ENCODE results near the gene C17orf78.

C17orf78 gene

GRCh38 chr17:37382056-37382455 is 6.3 kb downstream of the C17orf78 start:
- no peak overlapping the region for H2AFZ ChIP-seq (ENCODE audit: low read depth, low read length)
- no peak overlapping the region for H3K4me3 ChIP-seq (ENCODE audit: low read length)
- no peak overlapping the region for H3K27ac ChIP-seq (ENCODE audit: low read length)
- no peak overlapping the region for H3K9ac ChIP-seq (ENCODE audit: low read length)
- no peak for TF ChIP-seq EZH2phosphoT487 (IDR thresholded peaks at IDR 0.05; ENCODE audit: low read depth)
- TF ChIP-seq, protein P1, sequence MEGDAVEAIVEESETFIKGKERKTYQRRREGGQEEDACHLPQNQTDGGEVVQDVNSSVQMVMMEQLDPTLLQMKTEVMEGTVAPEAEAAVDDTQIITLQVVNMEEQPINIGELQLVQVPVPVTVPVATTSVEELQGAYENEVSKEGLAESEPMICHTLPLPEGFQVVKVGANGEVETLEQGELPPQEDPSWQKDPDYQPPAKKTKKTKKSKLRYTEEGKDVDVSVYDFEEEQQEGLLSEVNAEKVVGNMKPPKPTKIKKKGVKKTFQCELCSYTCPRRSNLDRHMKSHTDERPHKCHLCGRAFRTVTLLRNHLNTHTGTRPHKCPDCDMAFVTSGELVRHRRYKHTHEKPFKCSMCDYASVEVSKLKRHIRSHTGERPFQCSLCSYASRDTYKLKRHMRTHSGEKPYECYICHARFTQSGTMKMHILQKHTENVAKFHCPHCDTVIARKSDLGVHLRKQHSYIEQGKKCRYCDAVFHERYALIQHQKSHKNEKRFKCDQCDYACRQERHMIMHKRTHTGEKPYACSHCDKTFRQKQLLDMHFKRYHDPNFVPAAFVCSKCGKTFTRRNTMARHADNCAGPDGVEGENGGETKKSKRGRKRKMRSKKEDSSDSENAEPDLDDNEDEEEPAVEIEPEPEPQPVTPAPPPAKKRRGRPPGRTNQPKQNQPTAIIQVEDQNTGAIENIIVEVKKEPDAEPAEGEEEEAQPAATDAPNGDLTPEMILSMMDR (IDR thresholded peaks at IDR 0.05; ENCODE audit: low read depth, low read length) = no peak
- H3K4me1 ChIP-seq (ENCODE audit: low read length) = no peaks in the 10 kb centered on the region
- no peak overlapping the region for H3K4me2 ChIP-seq (ENCODE audit: low read length)
- no peaks in the 10 kb centered on the region for H3K79me2 ChIP-seq (ENCODE audit: low read length)
- no peaks in the 10 kb centered on the region for H4K20me1 ChIP-seq (ENCODE audit: insufficient read depth, low read length)
- no peaks in the 10 kb centered on the region for H3K36me3 ChIP-seq (replicated peaks; ENCODE audit: low read depth, low read length)
- peaks cover 5% of the 10 kb centered on the region; the same call in 1 of the 2 replicates for H3K27me3 ChIP-seq (ENCODE audit: low read depth, low read length)
- no peaks in the 10 kb centered on the region for H3K9me3 ChIP-seq (ENCODE audit: insufficient read depth, low read length)

DNA sequence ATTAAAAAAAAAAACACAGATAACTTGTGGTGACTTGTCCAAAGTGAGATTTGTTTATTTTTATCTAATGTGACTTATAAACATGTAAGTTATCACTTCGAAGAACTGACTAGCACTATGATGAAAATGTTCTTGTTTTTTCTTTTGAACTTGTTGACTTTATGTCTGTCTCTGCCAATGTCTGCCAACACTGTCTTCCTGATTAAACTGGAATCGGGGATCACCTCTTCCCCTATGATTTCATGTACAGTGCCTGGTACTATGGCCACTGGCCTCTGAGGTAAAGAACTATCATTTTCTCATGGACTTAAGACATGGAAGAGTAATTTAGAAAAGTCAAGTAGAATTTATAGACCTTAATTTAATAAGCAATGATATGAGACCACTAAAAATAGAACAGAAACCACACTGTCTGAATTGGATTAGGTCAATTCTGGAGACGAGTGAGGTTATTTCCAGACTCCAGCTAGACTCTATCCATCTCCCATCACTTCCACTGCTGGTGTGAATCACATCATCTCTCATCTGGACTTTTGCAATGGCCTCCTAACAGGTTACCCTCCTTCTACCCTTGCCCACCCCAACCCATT is 8.9 kb downstream of the C17orf78 start:
- TF ChIP-seq, protein P1 (IDR thresholded peaks at IDR 0.05; ENCODE audit: low read depth, low read length) = no peak
- TF ChIP-seq EZH2phosphoT487 (IDR thresholded peaks at IDR 0.05; ENCODE audit: low read depth) = no peak
- no peaks in the 10 kb centered on the region for H3K9me3 ChIP-seq (ENCODE audit: insufficient read depth, low read length)
- H3K4me2 ChIP-seq (ENCODE audit: low read length) = no peak overlapping the region
- H3K27ac ChIP-seq (ENCODE audit: low read length) = no peak overlapping the region
- no peaks in the 10 kb centered on the region for H3K79me2 ChIP-seq (ENCODE audit: low read length)
- H3K4me3 ChIP-seq (ENCODE audit: low read length) = no peak overlapping the region
- H2AFZ ChIP-seq (ENCODE audit: low read depth, low read length) = no peak overlapping the region
- no peak overlapping the region for H3K9ac ChIP-seq (ENCODE audit: low read length)
- no peaks in the 10 kb centered on the region for H3K27me3 ChIP-seq (ENCODE audit: low read depth, low read length)
- H4K20me1 ChIP-seq (ENCODE audit: insufficient read depth, low read length) = no peaks in the 10 kb centered on the region
- no peaks in the 10 kb centered on the region for H3K4me1 ChIP-seq (ENCODE audit: low read length)
- H3K36me3 ChIP-seq (replicated peaks; ENCODE audit: low read depth, low read length) = no peaks in the 10 kb centered on the region

- Histone ChIP-seq H3K27ac (ENCODE audit: low read length) (no peak overlapping the region), H3K4me3 (ENCODE audit: low read length) (no peak overlapping the region), H3K4me1 (ENCODE audit: low read length) (no peaks in the 10 kb centered on the region), H3K27me3 (ENCODE audit: low read depth, low read length) (no peaks in the 10 kb centered on the region), H3K9me3 (ENCODE audit: insufficient read depth, low read length) (no peaks in the 10 kb centered on the region), H3K36me3 (replicated peaks; ENCODE audit: low read depth, low read length) (no peaks in the 10 kb centered on the region), H3K79me2 (ENCODE audit: low read length) (no peaks in the 10 kb centered on the region), H2AFZ (ENCODE audit: low read depth, low read length) (no peak overlapping the region), H3K9ac (ENCODE audit: low read length) (no peak overlapping the region), H3K4me2 (ENCODE audit: low read length) (no peak overlapping the region), H4K20me1 (ENCODE audit: insufficient read depth, low read length) (no peaks in the 10 kb centered on the region)
- TF ChIP-seq EZH2phosphoT487 (IDR thresholded peaks at IDR 0.05; ENCODE audit: low read depth) = no peak
- TF ChIP-seq, protein P1 (IDR thresholded peaks at IDR 0.05; ENCODE audit: low read depth, low read length) = no peak
These were observed 9.7 kb downstream of the C17orf78 start for GRCh38 chr17:37385474-37385990.

DNA sequence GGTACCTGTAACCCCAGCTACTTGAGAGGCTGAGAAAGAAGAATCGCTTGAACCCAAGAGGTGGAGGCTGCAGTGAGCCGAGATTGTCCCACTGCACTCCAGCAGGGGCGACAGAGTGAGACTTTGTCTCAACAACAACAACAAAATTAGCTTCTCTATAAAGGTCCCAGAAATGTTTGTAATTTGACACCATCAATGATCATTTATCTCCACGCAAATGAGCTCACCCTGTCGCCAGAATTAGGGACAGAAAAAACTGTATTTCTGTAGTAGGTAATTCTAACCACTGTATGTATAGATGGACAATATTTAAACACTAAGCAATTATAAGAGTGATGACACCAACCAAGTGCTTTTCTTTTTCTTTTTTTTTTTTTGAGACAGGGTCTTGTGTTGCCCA is 10.7 kb downstream of the C17orf78 start:
- Histone ChIP-seq H3K27ac (ENCODE audit: low read length) (no peak overlapping the region), H3K79me2 (ENCODE audit: low read length) (no peaks in the 10 kb centered on the region), H4K20me1 (ENCODE audit: insufficient read depth, low read length) (0 out of 2 replicates have a peak, but pooled peaks cover 2% of the 10 kb centered on the region), H3K9ac (ENCODE audit: low read length) (no peak overlapping the region), H3K4me3 (ENCODE audit: low read length) (no peak overlapping the region), H3K4me1 (ENCODE audit: low read length) (peaks cover 5% of the 10 kb centered on the region), H2AFZ (ENCODE audit: low read depth, low read length) (no peak overlapping the region), H3K4me2 (ENCODE audit: low read length) (no peak overlapping the region), H3K36me3 (replicated peaks; ENCODE audit: low read depth, low read length) (no peaks in the 10 kb centered on the region), H3K9me3 (ENCODE audit: insufficient read depth, low read length) (no peaks in the 10 kb centered on the region), H3K27me3 (ENCODE audit: low read depth, low read length) (0 out of 2 replicates have a peak, but pooled peaks cover 4% of the 10 kb centered on the region)
- no peak for TF ChIP-seq EZH2phosphoT487 (IDR thresholded peaks at IDR 0.05; ENCODE audit: low read depth)
- TF ChIP-seq, protein P1 (IDR thresholded peaks at IDR 0.05; ENCODE audit: low read depth, low read length) = no peak

Data from OCI-LY3 (cell line).